G401 (cell line): ENCODE results near the gene CRAMP1. TPM values are rescaled to one million over a fixed set of nuclear protein-coding genes. Genes with fewer than 3 reads are reported as not detected.
A peak's percentile ranks its signal among the peaks of the same experiment; 100 is the strongest.
"Not testable (repeated sequence)": the region's sequence is repeated elsewhere in the genome, so short reads cannot be mapped to it uniquely, and the experiment has no call there.

Experiments
- DNase-seq: peaks from one replicate; pipeline ENCODE4 v3.0.0-alpha.2; 2015; ENCODE audit warnings: low spot score
- in situ Hi-C: cut with HindIII; loops from 2 replicates; pipeline ENCODE4 v1.10.0; 2016; ENCODE audit warnings: low sequenced_read_pairs, mixed read lengths
- total RNA-seq: library from RNA; depleted of rRNA; stranded (reverse); fragments of >200 nt; shearing (Covaris generic); gene quantifications from 2 replicates; pipeline ENCODE4 v1.2.3, GENCODE V29; 2014; rRNA removed

Gene CRAMP1
- total RNA-seq: 4.5 and 7.6 TPM in 2 replicates

- in situ Hi-C loops: no loop called here
- DNase-seq: no peak
Measured at GRCh38 chr16:1612320-1613111, at the start of gene CRAMP1. Gene CRAMP1 (plus strand): TSS chr16:1612360. CDS start chr16:1614640, 2,280 bp downstream.

- in situ Hi-C loops: no loop called here
- DNase-seq: no peak
Measured at GRCh38 chr16:1563786-1564185, 48.4 kb upstream of the CRAMP1 start.

GRCh38 chr16:1564325-1564724 is 47.8 kb upstream of the CRAMP1 start:
- no peak for DNase-seq
- in situ Hi-C loops: no loop called here

GRCh38 chr16:1565083-1565805 is 46.9 kb upstream of the CRAMP1 start:
- DNase-seq: peak; percentile 88
- in situ Hi-C loops: no loop called here

GRCh38 chr16:1567988-1568387 is 44.2 kb upstream of the CRAMP1 start:
- in situ Hi-C loops: no loop called here
- no peak for DNase-seq

- DNase-seq: no peak
Measured at GRCh38 chr16:1571012-1571671, 41.0 kb upstream of the CRAMP1 start.

GRCh38 chr16:1572673-1573072 is 39.5 kb upstream of the CRAMP1 start:
- DNase-seq: no peak
- in situ Hi-C loops: no loop called here

More at GRCh38 chr16:1571012-1571671, 41.0 kb upstream of the CRAMP1 start:
- in situ Hi-C loops: no loop called here

GRCh38 chr16:1573301-1573700 is 38.9 kb upstream of the CRAMP1 start:
- in situ Hi-C loops: no loop called here
- no peak for DNase-seq

- no peak for DNase-seq
- in situ Hi-C loops: no loop called here
Measured at GRCh38 chr16:1575578-1575977, 36.6 kb upstream of the CRAMP1 start.

GRCh38 chr16:1579214-1579613 is 32.9 kb upstream of the CRAMP1 start:
- in situ Hi-C loops: no loop called here
- DNase-seq: no peak

GRCh38 chr16:1580256-1580655 is 31.9 kb upstream of the CRAMP1 start:
- DNase-seq: no peak
- in situ Hi-C loops: no loop called here

GRCh38 chr16:1580956-1581355 is 31.2 kb upstream of the CRAMP1 start:
- no peak for DNase-seq
- in situ Hi-C loops: no loop called here

GRCh38 chr16:1581804-1582203 is 30.4 kb upstream of the CRAMP1 start:
- DNase-seq: no peak
- in situ Hi-C loops: no loop called here

GRCh38 chr16:1583180-1583579 is 29.0 kb upstream of the CRAMP1 start:
- no peak for DNase-seq

GRCh38 chr16:1584926-1585484 is 27.2 kb upstream of the CRAMP1 start:
- in situ Hi-C loops: no loop called here
- DNase-seq: no peak

More at GRCh38 chr16:1583180-1583579, 29.0 kb upstream of the CRAMP1 start:
- in situ Hi-C loops: no loop called here

- in situ Hi-C loops: no loop called here
- DNase-seq: no peak
Measured at GRCh38 chr16:1590366-1590765, 21.8 kb upstream of the CRAMP1 start.

GRCh38 chr16:1590930-1591705 is 21.0 kb upstream of the CRAMP1 start:
- in situ Hi-C loops: no loop called here
- DNase-seq: no peak

GRCh38 chr16:1592446-1592845 is 19.7 kb upstream of the CRAMP1 start:
- in situ Hi-C loops: no loop called here
- DNase-seq: no peak

GRCh38 chr16:1595511-1595910 is 16.6 kb upstream of the CRAMP1 start:
- DNase-seq, in situ Hi-C loops: not testable (repeated sequence)
